Erythroblast (primary cell): ENCODE results near the gene RAPGEF2.

Source experiments
- GATA1 ChIP-seq: IDR thresholded peaks from 2 replicates; pipeline ENCODE4 v1.6.1; 2011; ENCODE audit warnings: low read depth, mild to moderate bottlenecking, control low read depth, low read length, moderate library complexity
- POLR2A ChIP-seq: IDR thresholded peaks from 2 replicates; pipeline ENCODE4 v1.6.1; 2011; ENCODE audit warnings: mild to moderate bottlenecking, low read length

DNA sequence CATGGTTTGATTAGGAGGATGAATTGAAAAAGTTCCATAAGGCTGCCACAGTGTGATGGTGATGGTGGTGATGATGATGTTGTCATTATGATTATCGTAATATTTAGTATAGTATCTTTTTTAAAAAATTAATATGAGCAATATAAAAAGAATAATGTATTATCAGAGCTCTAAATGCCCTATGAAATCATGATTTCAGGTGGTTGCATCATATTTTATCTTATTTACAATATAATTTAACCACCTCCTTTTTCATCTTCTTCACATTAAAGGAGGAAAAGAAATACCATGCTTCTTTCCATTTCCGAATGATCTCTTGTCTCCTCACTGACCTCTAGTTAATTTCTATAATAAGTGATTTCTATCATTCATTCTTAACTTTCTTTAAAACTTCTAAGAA lies 225.9 kb downstream of the RAPGEF2 start:
- TF ChIP-seq POLR2A (no peak), GATA1 (no peak)
